HG03060 (cell line): ENCODE data around the gene PNMA6A.
"Not testable (repeated sequence)": the region's sequence is repeated elsewhere in the genome, so short reads cannot be mapped to it uniquely, and the experiment has no call there.

Experiments used
- ATAC-seq: cut with Tn5 transposase; IDR thresholded peaks from one replicate; pipeline ENCODE4 v1.9.1; 2021; ENCODE audit warnings: low read depth, moderate number of reproducible peaks; ENCODE audit not compliant: unreplicated experiment

PNMA6A gene

GRCh38 chrX:153071909-153072583, at the start of gene PNMA6A:
PNMA6A (plus strand) TSS chrX:153072454; CDS start chrX:153073063, 609 bp downstream.
- not testable (repeated sequence) for ATAC-seq

- ATAC-seq: not testable (repeated sequence)
These were observed 45.8 kb upstream of the PNMA6A start for GRCh38 chrX:153026501-153026900.

- not testable (repeated sequence) for ATAC-seq
These were observed 43.8 kb upstream of the PNMA6A start for GRCh38 chrX:153028487-153028886.

GRCh38 chrX:153029162-153029561, 43.1 kb upstream of the PNMA6A start:
- no peak for ATAC-seq

GRCh38 chrX:153029875-153030274, 42.4 kb upstream of the PNMA6A start:
- no peak for ATAC-seq

GRCh38 chrX:153030801-153031200, 41.5 kb upstream of the PNMA6A start:
- ATAC-seq: no peak

GRCh38 chrX:153032397-153033118, 39.7 kb upstream of the PNMA6A start:
- no peak for ATAC-seq

- ATAC-seq: no peak
These were observed 23.2 kb upstream of the PNMA6A start for GRCh38 chrX:153049093-153049492.

GRCh38 chrX:153052534-153052933, 19.7 kb upstream of the PNMA6A start:
- no peak for ATAC-seq

GRCh38 chrX:153055871-153056749, 16.1 kb upstream of the PNMA6A start, which contains the start of gene PNMA3:
PNMA3 (plus strand) TSS chrX:153056470; CDS start chrX:153057056, 586 bp downstream.
- no peak for ATAC-seq

- no peak for ATAC-seq
These were observed 15.0 kb upstream of the PNMA6A start for GRCh38 chrX:153057281-153057680.

GRCh38 chrX:153059191-153060094, 12.8 kb upstream of the PNMA6A start:
- no peak for ATAC-seq

- no peak for ATAC-seq
These were observed 12.2 kb upstream of the PNMA6A start for GRCh38 chrX:153060095-153060445.

- no peak for ATAC-seq
These were observed 10.5 kb upstream of the PNMA6A start for GRCh38 chrX:153061732-153062131.

GRCh38 chrX:153063315-153063714, 8.9 kb upstream of the PNMA6A start:
- no peak for ATAC-seq

- ATAC-seq: no peak
These were observed 8.2 kb upstream of the PNMA6A start for GRCh38 chrX:153064061-153064460.

GRCh38 chrX:153065389-153065788, 6.9 kb upstream of the PNMA6A start:
- no peak for ATAC-seq

GRCh38 chrX:153066402-153066801, 5.9 kb upstream of the PNMA6A start:
- ATAC-seq: not testable (repeated sequence)

GRCh38 chrX:153073331-153073730, 1.1 kb downstream of the PNMA6A start:
- ATAC-seq: not testable (repeated sequence)
